Endodermal cell (in vitro differentiated cells): ENCODE data around the gene NR6A1. TPM values are rescaled to one million over a fixed set of nuclear protein-coding genes. Genes with fewer than 3 reads are reported as not detected.

ENCODE experiments used
- DNase-seq: peaks from one replicate; pipeline ENCODE4 v3.0.0-alpha.2; 2017
- H3K27ac ChIP-seq: 2 replicates; pipeline ENCODE4 v1.5.1; 2013; ENCODE audit warnings: mild to moderate bottlenecking, low read depth, low read length, moderate library complexity
- H3K27me3 ChIP-seq: 2 replicates; pipeline ENCODE4 v1.6.1; 2013; ENCODE audit warnings: mild to moderate bottlenecking, low read length, moderate library complexity; ENCODE audit not compliant: insufficient read depth, control insufficient read depth, poor library complexity, severe bottlenecking
- H3K36me3 ChIP-seq: 2 replicates; pipeline ENCODE4 v1.7.0; 2013; ENCODE audit warnings: mild to moderate bottlenecking, low read length, moderate library complexity; ENCODE audit not compliant: control insufficient read depth, insufficient read depth
- H3K4me1 ChIP-seq: one replicate; pipeline ENCODE4 v1.7.0; 2013; ENCODE audit warnings: low read length; ENCODE audit not compliant: control insufficient read depth, insufficient read depth
- H3K4me3 ChIP-seq: 2 replicates; pipeline ENCODE4 v1.5.1; 2013; ENCODE audit warnings: mild to moderate bottlenecking, low read length, moderate library complexity
- H3K9ac ChIP-seq: 2 replicates; pipeline ENCODE4 v1.6.1; 2013; ENCODE audit warnings: mild to moderate bottlenecking, low read length, moderate library complexity; ENCODE audit not compliant: poor library complexity, severe bottlenecking; ENCODE audit errors: extremely low read depth
- H3K9me3 ChIP-seq: 2 replicates; pipeline ENCODE4 v1.6.1; 2013; ENCODE audit warnings: mild to moderate bottlenecking, low read length, moderate library complexity; ENCODE audit not compliant: control insufficient read depth
- H3K27ac Mint-ChIP-seq: 2 replicates; pipeline ENCODE4 v1.8.0; 2020; ENCODE audit warnings: mixed read lengths
- H3K27me3 Mint-ChIP-seq: 2 replicates; pipeline ENCODE4 v1.8.0; 2021; ENCODE audit warnings: mild to moderate bottlenecking, mixed read lengths; ENCODE audit not compliant: insufficient read depth
- H3K36me3 Mint-ChIP-seq: 2 replicates; pipeline ENCODE4 v1.8.0; 2020; ENCODE audit warnings: low read depth, mixed read lengths
- H3K4me1 Mint-ChIP-seq: 2 replicates; pipeline ENCODE4 v1.8.0; 2020; ENCODE audit warnings: mixed read lengths
- H3K4me3 Mint-ChIP-seq: 2 replicates; pipeline ENCODE4 v1.8.0; 2020; ENCODE audit warnings: mild to moderate bottlenecking, moderate library complexity, mixed read lengths
- H3K9me3 Mint-ChIP-seq: 2 replicates; pipeline ENCODE4 v1.8.0; 2020; ENCODE audit warnings: mild to moderate bottlenecking, mixed read lengths
- WGBS, 2 experiments: methylation state at CpG; one replicate each; pipeline versions ENCODE4 v1.1.5 to v1.1.7; 2013; ENCODE audit warnings: missing lambda C conversion rate in 2 of 2, mixed read lengths in 1 of 2; ENCODE audit not compliant: insufficient coverage in 1 of 2, insufficient read length in 1 of 2; 5-methylcytosine and 5-hydroxymethylcytosine counted together
- total RNA-seq, 2 donors: library from RNA; stranded (reverse); fragmentation: NEBNext Ultra II Directional in 1 of 2; extraction: Animal tissue kit (Norgen Biotek cat#: 25700) in 1 of 2; gene quantifications; 2 replicates in 1 of 2; 3 replicates in 1 of 2; pipeline ENCODE4 v1.2.1, GENCODE V29; 2021
- TF ChIP-seq, protein P1 (sequence below): fragments of 200-600 bp; sonication (generic); conservative IDR thresholded peaks from 2 replicates; pipeline ENCODE4 v1.5.0; 2021; ENCODE audit warnings: antibody characterized with exemption, mild to moderate bottlenecking

The NR6A1 gene
- total RNA-seq, 2 donors from 2014 or later: 168 to 206 TPM

DNA sequence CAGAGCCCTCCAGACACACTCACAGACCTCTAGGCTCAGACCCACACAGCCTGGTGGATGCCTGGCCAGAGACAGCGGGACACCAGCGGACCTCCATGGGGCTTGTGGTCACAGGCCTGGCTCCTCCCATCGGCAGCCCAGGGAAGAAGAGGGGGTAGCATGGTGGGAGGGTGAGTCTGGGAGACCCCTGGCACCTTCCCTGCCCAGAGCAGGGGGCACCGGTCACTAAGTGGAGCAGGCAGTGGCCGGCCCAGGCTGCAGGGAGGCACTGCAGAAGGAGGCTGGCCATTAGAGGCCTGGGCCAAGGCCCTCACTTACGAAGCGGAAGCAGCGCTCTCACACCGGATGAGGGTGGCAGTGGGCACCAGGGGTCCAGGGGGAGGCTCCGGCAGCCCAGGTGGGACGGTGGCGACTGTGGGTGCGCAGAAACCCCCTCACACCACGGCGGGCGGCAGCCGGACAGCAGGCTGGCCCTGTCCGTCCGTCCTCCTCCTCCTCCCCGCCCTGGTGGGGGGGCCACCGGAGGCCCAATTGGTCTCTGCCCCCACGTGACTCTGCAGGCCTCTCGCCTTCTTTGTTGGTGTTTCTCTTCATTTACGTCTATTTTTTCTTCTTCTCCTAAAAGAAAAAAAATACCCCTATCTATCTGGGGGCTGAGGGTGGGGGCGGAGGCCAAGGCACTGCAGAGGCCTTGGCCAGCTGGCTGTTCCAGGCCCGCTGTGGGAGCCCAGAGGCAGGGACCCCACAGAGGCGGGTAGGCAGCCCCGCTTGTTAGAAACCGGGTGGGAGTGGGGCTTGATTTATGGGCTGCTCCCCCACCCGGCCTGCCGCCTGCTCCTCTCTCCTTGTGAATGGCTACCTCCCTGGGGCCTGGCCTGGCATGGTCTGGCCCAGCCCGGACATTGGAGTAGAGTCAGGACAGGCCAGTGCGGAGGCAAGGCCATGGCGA is 263.9 kb downstream of the NR6A1 start, which contains the start of gene NR5A1:
TSS of gene NR5A1 (minus strand) at position 469 of the 949 bp plus-strand sequence. CDS start 4,004 bp downstream, outside the sequence.
- H3K27ac Mint-ChIP-seq: no peak within 1 kb of the TSS

DNA sequence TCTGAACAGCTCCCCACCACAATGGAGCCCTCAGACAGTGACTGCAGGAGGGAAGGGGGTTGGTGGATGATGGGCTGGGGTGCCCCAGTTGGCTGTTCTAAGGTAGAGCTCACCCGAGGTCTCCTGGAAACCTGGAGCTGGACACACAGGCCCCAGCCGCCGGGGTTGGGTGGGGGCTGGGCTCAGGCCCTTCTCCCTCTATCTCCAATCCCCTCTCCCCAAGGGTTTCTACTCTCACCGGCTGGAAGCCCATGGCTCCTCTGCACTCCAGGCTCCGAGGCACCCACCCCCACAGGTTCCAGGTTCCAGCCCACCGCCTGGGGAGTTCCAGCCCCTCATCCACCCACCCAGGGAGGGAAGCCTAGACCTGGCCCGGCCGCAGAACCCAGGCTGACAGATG is 264.7 kb downstream of the NR6A1 start:
- H3K27me3 ChIP-seq: peaks cover 48% of the 10 kb centered on the region
- DNase-seq: peak; percentile 43
- Mint-ChIP-seq H3K36me3 (no peaks in the 10 kb centered on the region), H3K27ac (no peak overlapping the region), H3K27me3 (peaks cover 49% of the 10 kb centered on the region), H3K4me3 (no peak overlapping the region), H3K9me3 (peaks cover 2% of the 10 kb centered on the region), H3K4me1 (peaks cover 4% of the 10 kb centered on the region)
- H3K27ac ChIP-seq: no peak overlapping the region
- H3K9me3 ChIP-seq: no peaks in the 10 kb centered on the region
- peaks cover under 1% of the 10 kb centered on the region for H3K4me1 ChIP-seq
- WGBS, 2 experiments: 86 to 100% methylated on average over 2 to 8 of the region's 8 CpGs
- H3K4me3 ChIP-seq: no peak overlapping the region
- TF ChIP-seq, protein P1, sequence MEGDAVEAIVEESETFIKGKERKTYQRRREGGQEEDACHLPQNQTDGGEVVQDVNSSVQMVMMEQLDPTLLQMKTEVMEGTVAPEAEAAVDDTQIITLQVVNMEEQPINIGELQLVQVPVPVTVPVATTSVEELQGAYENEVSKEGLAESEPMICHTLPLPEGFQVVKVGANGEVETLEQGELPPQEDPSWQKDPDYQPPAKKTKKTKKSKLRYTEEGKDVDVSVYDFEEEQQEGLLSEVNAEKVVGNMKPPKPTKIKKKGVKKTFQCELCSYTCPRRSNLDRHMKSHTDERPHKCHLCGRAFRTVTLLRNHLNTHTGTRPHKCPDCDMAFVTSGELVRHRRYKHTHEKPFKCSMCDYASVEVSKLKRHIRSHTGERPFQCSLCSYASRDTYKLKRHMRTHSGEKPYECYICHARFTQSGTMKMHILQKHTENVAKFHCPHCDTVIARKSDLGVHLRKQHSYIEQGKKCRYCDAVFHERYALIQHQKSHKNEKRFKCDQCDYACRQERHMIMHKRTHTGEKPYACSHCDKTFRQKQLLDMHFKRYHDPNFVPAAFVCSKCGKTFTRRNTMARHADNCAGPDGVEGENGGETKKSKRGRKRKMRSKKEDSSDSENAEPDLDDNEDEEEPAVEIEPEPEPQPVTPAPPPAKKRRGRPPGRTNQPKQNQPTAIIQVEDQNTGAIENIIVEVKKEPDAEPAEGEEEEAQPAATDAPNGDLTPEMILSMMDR: no peak
- H3K9ac ChIP-seq: no peak overlapping the region
- H3K36me3 ChIP-seq: no peaks in the 10 kb centered on the region

More for the DNA sequence above, 263.9 kb downstream of the NR6A1 start, which contains the start of gene NR5A1:
- WGBS, 2 experiments: 95% methylated on average over 7 to 34 of the region's 34 CpGs
- Mint-ChIP-seq H3K36me3 (no peaks in the 10 kb centered on the region), H3K9me3 (peaks cover 2% of the 10 kb centered on the region), H3K4me1 (peaks cover 8% of the 10 kb centered on the region), H3K27me3 (peaks cover 41% of the 10 kb centered on the region), H3K4me3 (no peak within 1 kb of the TSS)
- TF ChIP-seq, protein P1: no peak
- Histone ChIP-seq H3K4me3 (no peak within 1 kb of the TSS), H3K9ac (no peak within 1 kb of the TSS), H3K36me3 (no peaks in the 10 kb centered on the region), H3K27me3 (peaks cover 40% of the 10 kb centered on the region), H3K4me1 (peaks cover 4% of the 10 kb centered on the region), H3K9me3 (no peaks in the 10 kb centered on the region), H3K27ac (no peak within 1 kb of the TSS)
- DNase-seq: no peak

DNA sequence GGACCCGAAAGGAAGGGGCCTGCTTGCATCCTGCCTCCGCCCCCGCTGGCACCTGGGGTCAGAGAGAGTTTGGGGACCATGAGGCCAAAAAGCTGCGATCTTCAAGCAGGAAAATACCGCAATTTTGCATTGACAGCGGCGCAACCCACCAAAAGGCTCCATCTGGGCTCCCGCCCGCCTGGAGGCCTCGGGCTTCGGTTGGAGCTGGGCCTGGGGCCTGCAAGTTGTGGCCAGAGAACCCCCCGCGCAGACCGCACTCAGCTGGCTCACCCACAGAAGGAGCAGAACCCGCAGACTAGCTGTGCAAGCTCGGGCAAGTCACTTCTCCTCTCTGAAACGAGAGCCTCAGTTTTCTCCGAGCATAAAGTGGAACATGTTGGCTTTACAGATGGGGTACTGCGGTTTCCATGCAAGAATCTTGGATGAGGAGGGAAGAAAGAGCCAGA is 265.2 kb downstream of the NR6A1 start:
- Histone ChIP-seq H3K9me3 (no peaks in the 10 kb centered on the region), H3K27me3 (peaks cover 53% of the 10 kb centered on the region), H3K36me3 (no peaks in the 10 kb centered on the region), H3K27ac (no peak overlapping the region), H3K9ac (no peak overlapping the region), H3K4me1 (no peaks in the 10 kb centered on the region), H3K4me3 (no peak overlapping the region)
- Mint-ChIP-seq H3K9me3 (peaks cover 2% of the 10 kb centered on the region), H3K27ac (no peak overlapping the region), H3K36me3 (no peaks in the 10 kb centered on the region), H3K27me3 (peaks cover 54% of the 10 kb centered on the region), H3K4me1 (peaks cover 4% of the 10 kb centered on the region), H3K4me3 (no peak overlapping the region)
- WGBS, 2 experiments: 93% methylated on average over 17 to 19 of the region's 19 CpGs
- TF ChIP-seq, protein P1: no peak
- DNase-seq: no peak
